Umbilical cord (tissue), 2 donors: ENCODE results near the gene ADPRHL1. TPM values are rescaled to one million over a fixed set of nuclear protein-coding genes. Genes with fewer than 3 reads are reported as not detected.
A peak's percentile ranks its signal among the peaks of the same experiment; 100 is the strongest.
"Not testable (repeated sequence)": the region's sequence is repeated elsewhere in the genome, so short reads cannot be mapped to it uniquely, and the experiment has no call there.

ENCODE experiments used
- DNase-seq: peaks from one replicate; pipeline ENCODE4 v3.0.0-alpha.2; 2015; ENCODE audit warnings: low spot score
- total RNA-seq: library from RNA; depleted of rRNA; stranded (reverse); fragments of >200 nt; gene quantifications from one replicate; pipeline ENCODE4 v1.2.3, GENCODE V29; 2014; ENCODE audit warnings: low replicate concordance; ENCODE audit not compliant: insufficient read depth

The ADPRHL1 gene
- total RNA-seq, 1 donor from 2014 or later, result 1.7 TPM

DNA sequence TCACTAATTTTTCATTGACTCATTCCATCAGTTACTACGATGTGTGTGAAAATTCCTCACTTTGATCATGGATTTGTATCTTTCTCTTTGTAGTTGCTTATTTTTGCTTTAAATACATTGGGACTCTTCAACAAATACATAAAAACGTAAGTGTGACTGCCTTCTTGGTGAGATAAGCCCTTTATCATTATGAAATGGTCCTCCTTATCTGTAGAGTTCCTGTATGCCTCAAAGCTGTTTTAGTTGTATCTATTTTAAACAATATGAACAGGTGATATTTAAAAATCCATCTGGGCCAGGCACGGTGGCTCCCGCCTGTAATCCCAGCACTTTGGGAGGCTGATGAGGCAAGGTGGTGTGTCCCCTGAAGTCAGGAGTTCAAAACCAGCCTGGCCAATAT lies 25.9 kb upstream of the ADPRHL1 start:
- DNase-seq, result no peak

DNA sequence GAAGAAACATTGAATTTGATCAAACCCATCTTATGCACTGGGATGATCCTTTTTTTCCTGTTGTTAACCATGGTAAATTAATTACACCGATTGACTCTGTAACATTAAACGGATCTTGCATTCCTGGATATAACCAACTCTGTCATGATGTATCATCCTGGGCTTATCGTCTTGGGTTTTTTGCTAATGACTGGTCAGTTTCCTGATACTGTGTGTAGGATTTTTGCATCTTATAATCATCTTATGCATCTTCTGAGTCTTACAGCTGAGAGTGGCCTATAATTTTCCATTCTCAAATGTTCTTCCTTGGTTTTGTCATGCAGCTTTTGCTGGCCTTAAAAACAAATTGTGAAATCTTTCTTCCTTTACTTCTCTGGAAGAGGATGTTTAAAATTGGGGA lies 24.4 kb upstream of the ADPRHL1 start:
- no peak for DNase-seq

DNA sequence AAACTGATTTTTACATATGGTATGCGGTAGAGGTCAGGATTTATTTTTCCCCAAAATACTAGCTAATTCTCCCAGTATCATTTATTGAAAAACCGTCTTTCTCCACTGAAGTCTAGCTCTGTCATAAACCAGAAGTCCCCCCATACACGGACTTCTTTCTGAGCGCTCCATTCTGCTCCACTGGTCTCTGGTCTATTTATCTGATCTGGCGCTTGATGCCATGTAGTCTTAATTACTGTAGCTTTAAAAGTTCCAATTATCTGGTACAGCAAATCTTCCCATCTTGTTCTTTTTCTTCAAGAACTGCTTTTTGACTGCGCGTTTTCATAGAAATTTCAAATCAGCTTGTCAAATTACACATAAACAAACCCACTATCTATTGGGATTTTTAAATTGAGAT lies 23.5 kb upstream of the ADPRHL1 start:
- DNase-seq, result no peak

DNA sequence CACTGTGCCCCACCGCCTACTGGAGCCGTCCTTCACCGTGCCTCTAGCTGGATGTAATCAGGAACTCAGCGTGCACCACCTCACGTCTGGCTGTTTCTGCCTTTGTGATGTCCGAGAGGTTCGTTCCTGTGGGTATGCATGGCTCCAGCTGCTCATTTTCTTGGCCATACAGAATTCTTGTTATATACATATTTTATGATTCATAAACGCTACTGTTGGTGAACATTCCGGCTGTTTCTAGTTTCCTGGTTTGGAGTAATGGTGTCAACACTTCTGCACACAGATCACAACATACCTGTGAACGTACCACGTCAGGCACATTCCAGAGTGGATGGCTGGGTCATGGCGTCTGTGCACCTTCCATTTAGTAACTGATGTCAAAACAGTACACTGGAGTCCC lies 22.6 kb upstream of the ADPRHL1 start:
- DNase-seq, result no peak

DNA sequence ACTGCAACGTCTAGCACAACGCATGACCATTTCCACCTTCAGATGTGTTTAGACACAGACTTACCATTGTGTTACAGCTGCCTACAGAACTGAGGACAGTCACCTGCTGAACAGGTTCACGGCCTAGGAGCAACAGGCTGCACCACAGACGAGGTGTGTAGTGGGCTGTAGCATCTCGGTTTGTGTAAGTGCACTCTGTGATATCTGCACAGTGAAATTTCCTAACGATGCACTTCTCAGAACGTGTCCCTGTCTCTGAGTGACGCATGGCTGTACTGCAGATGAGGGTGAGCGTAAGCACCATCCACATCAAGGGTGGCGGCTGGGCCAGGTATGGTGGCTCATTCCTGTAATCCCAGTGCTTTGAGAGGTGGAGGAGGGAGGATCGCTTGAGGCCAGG lies 22.0 kb upstream of the ADPRHL1 start:
- no peak for DNase-seq

DNA sequence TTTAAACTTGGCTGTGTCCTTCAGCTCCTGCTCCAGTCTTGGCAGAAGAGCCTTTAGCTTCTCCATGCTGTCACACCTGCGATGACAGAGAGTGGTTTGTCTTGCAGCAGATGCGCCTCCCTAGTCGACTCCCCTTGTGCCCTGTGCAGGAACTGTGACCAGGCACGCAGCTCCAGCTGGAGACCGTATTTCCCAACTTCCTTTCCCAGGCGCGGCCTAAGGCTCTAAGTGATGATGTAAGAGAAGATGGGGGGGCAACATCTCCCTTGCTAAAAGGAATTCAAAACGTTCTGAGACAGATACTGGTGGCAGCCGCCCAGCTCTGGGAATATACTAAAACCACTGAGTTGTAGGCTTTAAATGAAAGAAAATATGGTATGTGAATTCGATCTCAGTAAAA lies 20.9 kb upstream of the ADPRHL1 start:
- DNase-seq, result no peak

DNA sequence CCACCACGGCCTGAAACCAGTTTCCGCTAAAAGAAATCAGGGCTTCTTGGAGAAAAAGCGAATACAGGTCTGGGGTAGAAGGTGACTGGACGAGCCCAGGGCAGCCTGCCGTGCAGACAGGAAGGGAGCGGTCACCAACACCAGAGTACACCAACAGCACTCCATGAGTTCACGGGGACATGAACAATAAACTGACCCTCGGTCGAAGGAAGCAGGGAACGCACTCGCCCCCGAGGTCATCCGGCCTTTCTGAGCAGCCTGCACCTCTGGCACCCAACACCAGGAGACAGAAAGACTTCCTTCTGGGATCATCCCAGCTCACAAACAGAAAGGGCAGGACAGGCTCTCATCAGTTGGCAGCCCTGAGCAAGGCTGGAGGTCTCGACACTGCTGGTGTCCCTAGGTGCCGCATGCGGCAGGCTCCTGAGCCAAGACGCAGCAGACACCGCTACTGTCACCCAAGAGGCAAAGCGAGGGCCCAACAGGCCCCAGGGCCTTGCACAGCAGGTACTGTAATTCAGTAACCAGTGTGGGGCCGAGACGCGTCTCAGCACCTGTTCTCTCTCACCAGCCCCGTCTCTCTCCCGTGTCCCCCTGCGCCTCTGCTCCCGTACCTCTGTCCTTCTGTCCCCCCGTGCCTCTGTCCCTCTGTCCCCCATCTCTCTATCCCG lies 19.2 kb upstream of the ADPRHL1 start:
- DNase-seq, result no peak

DNA sequence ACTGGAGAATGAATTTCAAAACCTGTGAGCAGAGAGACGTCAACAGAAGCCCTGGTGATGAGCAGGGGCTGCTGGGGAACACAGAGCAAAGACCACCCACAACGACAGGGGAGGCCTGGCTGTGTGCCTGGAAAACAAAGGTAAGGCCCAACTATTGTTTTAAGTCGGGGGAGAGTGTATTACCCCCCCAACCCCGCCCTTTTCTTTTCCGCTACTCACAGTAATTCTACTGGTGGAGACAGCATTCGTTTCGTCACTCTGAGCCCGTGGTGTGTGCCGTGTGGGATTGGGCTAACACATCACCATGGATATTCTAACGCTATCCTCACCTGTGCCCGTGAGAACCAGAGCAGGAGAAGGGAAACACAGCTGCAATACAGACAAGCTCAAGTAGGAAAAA lies 18.6 kb upstream of the ADPRHL1 start:
- DNase-seq, result no peak

DNA sequence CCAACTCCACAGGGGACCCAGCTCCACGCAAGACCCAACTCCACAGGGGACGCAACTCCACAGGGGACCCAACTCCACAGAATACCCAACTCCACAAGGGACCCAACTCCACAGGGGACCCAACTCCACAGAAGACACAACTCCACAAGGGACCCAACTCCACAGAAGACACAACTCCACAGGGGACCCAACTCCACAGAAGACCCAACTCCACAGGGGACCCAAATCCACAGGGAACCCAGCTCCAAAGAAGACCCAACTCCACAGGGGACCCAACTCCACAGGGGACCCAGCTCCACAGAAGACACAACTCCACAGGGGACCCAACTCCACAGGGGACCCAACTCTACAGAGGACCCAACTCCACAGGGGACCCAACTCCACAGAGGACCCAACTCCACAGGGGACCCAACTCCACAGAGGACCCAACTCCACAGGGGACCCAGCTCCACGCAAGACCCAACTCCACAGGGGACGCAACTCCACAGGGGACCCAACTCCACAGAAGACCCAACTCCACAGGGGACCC lies 17.4 kb upstream of the ADPRHL1 start:
- not testable (repeated sequence) for DNase-seq

DNA sequence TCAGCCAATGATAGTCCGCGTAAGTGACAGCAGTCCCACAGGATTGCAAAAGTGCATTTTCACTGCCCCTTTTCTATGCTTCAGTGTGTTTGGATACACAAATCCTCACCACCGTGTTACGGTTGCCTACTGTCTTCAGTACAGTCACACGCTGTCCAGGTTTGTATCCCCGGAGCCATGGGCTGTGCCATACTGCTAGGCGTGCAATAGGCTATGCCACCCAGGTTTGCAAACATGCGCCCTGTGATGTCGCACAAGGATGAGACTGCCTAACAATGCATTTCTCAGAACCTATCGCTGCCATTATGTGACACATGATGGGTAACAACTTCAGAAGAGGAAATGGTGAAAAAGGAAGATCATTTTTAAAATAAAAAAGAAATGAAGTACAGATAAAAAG lies 16.8 kb upstream of the ADPRHL1 start:
- DNase-seq, result no peak

DNA sequence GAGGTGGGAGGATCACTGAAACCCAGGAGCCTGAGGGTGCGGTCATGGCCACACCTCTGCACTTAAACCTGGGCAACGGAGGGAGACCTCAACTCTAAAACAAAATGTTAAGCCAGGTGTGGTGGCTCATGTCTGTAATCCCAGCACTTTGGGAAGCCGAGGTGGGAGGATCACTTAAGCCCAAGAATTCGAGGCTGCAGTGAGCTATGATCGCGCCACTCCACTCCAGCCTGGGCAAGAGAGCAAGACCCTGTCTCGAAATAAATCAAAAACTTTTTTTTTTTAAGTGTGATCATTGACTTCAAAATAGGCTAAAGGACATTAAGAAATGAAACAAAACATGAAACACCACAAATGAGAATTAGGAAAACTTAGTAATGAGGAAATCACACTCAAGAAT lies 16.3 kb upstream of the ADPRHL1 start:
- DNase-seq, result no peak

DNA sequence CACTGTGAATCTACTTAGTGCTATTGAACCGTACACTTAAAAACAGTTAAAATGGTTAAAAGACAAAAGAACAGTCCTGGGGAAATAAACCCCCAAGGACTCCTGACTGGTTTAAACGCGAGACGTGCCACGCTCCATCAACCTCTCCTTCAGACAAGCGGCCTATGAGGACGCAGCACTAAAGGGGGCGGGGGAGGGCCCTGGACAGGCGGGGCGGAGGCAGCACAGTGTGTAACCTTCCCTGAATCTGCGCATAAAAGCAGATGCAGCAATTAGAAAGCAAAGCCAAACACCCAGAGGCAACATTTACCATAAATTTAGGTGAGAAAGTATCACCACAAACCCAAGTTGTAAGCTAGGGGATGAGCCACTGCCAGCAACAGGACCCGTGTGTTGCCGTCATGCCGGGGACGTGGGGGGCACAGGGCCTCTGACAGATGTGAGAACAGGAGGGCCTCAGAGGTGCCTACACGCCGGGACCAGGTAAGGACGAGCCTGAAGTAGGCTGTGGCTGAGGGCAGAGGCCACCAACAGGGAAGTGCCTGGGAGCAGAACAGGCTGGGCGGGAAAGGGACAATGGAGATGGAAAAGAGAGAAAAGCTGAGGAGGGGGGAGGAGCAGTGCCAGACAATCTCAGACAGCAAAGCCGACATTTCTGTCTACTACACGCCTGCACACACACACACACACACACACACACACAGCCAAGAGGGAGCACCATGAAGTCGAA lies 15.3 kb upstream of the ADPRHL1 start:
- peak; percentile 31 for DNase-seq

DNA sequence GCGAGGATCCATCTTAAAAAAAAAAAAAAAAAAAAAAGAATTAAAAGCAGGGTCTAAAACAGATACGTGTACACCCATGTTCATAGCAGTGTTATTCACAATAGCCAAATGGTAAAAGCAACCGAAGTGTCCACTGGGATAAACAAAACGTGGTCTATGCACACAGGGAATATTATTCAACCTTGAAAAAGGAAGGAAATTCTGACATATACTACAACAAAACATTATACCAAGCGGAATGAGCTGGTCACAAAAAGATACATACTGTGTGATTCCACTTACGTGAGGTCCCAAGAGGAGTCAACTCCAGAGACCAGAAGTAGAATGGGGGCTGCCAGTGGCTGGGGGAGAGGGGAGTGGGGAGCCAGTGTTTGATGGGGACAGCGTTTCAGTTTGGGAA lies 14.7 kb upstream of the ADPRHL1 start:
- no peak for DNase-seq

DNA sequence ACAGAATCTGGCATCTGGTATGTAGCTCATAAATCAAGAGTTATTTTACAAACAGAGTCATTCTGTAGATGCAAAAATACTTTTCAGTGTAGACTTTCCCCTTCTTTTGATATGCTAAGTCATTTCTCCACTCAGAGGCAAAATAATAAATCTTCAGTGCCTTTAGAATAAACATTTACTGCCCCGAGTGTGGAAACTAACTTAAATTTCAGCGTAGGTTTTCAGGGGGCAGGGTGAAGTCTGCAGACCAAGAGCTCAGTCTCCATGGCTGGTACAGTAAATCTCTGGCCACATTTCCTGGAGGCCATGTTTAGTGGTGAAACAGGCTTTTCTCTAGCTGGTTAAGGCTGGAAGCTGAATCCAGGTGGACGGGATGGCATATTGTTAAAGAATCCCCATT lies 13.1 kb upstream of the ADPRHL1 start:
- DNase-seq, result peak; percentile 40

DNA sequence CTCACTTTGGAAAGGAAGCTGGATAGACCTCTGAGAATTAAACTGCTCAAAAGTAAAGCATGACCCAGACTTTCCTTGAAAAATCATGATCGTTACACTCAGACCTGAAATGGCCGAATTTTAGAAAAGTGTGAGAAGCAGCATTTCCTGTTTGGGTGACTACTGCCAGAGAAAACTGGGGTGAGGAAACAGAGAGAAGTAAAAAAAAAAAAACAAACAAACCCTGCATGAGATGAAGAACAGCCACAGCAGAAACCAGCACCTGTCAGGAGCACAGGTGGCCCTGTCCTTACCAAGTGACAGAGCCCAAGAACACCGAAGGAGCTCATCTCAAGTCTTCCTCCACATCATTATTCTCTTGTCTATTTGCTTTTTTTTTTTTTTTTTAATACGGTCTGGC lies 12.0 kb upstream of the ADPRHL1 start:
- DNase-seq, result no peak

DNA sequence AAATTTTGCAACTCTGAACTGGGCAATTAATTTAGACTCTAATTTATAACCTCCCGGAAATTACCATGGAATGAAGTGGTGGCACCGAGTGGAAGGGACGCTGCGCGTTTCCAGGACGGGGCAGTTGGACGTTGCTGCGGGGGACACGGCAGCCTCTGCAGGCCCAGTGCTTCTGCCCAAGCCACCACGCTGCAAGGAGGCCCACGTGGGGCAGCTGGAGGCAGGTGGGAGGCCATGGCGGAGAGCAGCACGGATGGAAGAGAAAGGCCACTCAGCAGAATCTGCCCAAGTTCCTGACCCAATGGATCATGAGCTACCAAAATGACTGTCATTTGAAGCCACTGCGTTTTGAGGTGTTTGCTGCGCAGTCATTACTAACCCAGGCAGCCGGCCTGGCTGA lies 11.2 kb upstream of the ADPRHL1 start:
- DNase-seq, result no peak

DNA sequence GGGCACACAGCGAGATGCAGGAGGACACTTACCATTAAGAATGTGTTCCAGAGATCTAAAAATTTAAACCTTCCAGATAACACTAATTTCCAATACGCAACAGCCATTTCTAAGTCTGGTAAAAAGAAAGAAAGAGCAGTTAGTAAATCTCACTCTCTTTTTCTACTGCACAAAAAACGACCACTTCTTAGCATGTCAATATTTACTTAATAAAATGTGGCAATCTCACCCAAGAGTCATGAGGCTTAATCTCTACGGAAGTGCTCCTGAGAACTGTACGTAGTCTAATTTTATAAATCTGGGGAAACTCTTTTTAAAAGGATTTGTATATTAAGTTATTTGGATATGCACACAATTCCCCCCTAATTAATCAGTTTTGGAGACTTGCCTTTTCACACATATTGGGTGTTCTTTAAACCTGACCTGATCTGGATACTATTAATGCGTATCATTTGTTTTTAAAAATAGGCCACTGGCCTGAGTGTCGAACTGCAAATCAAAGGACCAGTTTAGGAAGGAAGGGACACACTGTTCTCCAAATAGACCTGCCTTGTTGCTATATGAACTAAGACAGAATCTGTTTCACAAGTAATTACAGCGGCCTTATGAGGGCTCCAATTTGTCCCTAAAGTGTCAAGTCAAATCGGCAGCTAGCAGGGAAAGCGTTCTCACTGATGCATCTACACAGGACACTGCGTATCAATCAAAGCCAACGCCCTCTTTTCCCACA lies 7.9 kb upstream of the ADPRHL1 start:
- DNase-seq, result no peak

DNA sequence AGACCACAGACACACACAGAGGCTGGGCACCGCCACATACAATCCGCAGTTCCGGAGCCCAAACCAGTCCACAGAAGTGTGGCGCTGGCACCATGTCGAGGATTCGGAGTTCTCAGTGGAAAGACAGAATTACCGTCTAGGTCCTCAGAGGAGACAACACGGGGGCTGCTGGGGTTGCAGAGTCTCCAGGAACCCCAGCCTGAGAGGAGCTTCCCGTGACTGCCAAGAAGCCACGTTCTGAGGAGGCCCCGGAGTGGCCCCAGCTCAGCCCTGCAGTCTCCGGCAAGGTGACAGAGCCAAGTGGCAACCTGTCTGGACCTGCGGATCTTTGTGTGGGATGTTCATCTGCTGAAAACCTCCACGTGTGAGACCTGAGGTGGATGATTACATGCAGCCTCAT lies 7.3 kb upstream of the ADPRHL1 start:
- DNase-seq, result no peak

DNA sequence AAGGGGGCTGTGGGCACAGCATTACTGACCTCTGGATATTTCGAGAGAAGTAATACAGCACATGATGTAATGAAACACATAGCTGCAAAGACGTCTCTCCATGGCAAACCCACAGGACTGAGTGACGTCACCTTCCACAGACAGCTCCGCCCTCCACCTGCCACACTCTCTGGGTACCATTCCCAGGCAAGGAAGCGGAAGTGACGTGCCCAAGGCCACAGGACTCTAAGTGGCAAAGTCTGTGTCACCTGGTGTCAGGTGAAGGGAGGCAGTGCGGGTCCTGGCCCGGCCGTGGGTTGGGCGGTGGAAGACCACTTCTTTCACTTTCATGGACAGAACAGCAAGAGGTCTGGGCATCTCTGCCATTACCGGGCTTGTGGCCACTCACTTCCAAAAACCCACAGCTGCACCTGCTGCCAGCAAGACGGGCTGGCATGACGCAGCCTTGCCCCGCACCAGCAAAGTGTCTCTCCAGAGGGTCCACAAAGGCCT lies 6.8 kb upstream of the ADPRHL1 start:
- no peak for DNase-seq

DNA sequence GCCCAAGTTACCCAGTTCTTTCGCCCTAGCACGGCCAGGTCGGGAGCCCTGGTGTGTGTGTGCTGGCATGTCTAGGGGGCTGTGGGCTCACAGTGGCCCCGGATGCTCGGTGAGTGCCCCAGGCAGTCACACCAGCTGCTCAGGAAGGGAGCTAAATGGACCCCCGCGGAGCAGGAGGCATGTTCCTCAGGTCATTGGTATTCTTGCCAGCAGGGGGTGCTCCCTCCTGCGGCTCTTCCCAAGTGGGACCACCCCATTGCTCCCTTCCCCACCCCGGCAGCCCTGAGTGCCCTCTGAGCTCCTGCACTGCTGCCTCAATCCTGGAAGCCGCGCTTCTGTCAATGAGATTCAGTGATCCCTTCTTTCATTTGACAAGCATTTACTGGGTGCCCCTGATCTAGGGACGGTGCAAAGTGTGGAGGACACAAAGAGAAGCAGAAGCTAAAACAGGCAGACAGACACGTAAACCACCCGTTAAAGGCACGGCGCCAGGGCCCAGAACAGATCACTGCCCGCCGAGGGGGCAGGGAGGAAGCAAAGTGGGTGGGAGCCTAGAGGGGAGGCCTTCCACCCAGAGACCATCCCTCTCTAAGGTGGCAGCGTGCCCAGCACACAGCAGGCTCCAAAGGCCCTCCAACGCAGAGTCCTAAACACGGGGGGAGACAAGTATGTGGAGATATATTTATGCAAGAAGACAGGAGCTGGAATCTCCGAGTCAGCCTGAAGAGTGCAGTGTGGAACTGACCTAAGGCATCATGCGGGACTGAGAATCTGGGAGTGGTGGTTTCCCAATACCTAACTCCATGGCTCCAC lies 5.2 kb upstream of the ADPRHL1 start:
- peak; percentile 48 for DNase-seq

DNA sequence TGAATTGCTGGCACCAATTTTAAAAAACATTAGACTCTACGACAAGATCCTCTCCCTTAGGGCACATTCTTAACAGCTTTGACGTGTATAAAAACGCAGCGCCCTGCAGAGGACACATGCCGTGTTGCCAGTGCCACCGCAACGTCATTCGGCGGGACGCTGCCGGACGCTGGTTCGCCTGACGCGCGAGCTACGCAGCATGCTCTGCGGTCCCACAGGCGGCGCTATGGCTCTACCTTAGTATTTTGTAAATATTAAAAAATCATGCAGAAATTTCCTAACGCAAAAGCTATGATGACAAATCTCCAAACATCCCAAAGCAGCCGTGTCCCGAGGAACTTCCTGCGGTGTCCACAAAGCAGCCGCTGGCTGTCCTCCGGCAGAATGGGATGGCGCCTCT lies 4.2 kb upstream of the ADPRHL1 start:
- no peak for DNase-seq
